PC-3 (cell line): ENCODE measurements around the gene ATP5PD.

Experiments used
- EZH2 ChIP-seq: fragments of 300-600 bp; sonication (generic); IDR thresholded peaks from one replicate; pipeline ENCODE4 v1.6.1; 2017; ENCODE audit warnings: antibody characterized with exemption, mild to moderate bottlenecking, low read length; ENCODE audit not compliant: unreplicated experiment
- TF ChIP-seq, protein P1 (sequence below): fragments of 300-600 bp; sonication (generic); conservative IDR thresholded peaks from 2 replicates; pipeline ENCODE4 v1.5.1; 2017; ENCODE audit warnings: antibody characterized with exemption, low read depth, mild to moderate bottlenecking, low read length

DNA sequence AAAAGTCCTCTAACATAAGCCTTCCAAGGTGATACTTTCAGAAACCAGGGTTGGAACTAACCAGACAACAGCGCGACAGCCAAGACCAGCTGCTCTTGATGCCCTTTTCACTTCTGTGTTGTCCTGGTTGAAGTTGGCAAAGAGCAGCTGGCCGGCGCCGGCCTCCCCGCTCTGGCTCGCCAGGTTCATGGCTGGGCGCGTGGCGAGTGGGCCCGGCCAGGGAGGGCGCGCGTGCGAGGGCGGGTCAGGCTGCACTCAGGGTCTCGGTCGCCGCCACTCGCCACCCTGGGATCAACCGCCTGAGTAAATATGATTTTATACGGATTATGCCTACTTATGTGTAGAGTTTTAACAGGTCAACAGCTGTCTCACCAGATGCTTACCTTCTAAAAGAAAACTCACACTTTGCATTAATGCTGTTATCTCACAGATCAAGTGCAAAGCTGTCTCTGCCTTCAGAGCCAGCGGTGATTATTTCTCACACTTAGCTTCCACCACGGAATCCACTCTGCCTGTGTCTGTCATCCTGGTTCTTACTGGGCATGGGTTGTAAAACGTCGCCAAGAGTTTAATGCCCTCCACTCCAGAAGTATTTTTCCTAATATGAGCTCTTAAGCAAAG lies 13.8 kb upstream of the ATP5PD start:
- TF ChIP-seq, protein P1, sequence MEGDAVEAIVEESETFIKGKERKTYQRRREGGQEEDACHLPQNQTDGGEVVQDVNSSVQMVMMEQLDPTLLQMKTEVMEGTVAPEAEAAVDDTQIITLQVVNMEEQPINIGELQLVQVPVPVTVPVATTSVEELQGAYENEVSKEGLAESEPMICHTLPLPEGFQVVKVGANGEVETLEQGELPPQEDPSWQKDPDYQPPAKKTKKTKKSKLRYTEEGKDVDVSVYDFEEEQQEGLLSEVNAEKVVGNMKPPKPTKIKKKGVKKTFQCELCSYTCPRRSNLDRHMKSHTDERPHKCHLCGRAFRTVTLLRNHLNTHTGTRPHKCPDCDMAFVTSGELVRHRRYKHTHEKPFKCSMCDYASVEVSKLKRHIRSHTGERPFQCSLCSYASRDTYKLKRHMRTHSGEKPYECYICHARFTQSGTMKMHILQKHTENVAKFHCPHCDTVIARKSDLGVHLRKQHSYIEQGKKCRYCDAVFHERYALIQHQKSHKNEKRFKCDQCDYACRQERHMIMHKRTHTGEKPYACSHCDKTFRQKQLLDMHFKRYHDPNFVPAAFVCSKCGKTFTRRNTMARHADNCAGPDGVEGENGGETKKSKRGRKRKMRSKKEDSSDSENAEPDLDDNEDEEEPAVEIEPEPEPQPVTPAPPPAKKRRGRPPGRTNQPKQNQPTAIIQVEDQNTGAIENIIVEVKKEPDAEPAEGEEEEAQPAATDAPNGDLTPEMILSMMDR: no peak
- TF ChIP-seq EZH2: no peak
